ENCODE results near the gene POLR2I. TPM values are rescaled to one million over a fixed set of nuclear protein-coding genes. Genes with fewer than 3 reads are reported as not detected.
A peak's percentile ranks its signal among the peaks of the same experiment; 100 is the strongest.

Gene POLR2I
- total RNA-seq, 2 donors from 2014 or later, result 76.9 to 121 TPM

- Histone ChIP-seq H3K4me3 (no peak overlapping the region), H3K36me3 (no peaks in the 10 kb centered on the region), H3K27me3 (no peaks in the 10 kb centered on the region), H3K9me3 (no peaks in the 10 kb centered on the region), H3K27ac (no peak overlapping the region), H3K4me1 (peaks cover 0 to 27% of the 10 kb centered on the region in 2 donors)
- TF ChIP-seq, protein P1, sequence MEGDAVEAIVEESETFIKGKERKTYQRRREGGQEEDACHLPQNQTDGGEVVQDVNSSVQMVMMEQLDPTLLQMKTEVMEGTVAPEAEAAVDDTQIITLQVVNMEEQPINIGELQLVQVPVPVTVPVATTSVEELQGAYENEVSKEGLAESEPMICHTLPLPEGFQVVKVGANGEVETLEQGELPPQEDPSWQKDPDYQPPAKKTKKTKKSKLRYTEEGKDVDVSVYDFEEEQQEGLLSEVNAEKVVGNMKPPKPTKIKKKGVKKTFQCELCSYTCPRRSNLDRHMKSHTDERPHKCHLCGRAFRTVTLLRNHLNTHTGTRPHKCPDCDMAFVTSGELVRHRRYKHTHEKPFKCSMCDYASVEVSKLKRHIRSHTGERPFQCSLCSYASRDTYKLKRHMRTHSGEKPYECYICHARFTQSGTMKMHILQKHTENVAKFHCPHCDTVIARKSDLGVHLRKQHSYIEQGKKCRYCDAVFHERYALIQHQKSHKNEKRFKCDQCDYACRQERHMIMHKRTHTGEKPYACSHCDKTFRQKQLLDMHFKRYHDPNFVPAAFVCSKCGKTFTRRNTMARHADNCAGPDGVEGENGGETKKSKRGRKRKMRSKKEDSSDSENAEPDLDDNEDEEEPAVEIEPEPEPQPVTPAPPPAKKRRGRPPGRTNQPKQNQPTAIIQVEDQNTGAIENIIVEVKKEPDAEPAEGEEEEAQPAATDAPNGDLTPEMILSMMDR (IDR thresholded peaks at IDR 0.05), result no peak
- DNase-seq (ENCODE audit: low spot score), result no peak
Observed at GRCh38 chr19:36103040-36103626, 11.5 kb downstream of the POLR2I start.

GRCh38 chr19:36101550-36102327, 12.9 kb downstream of the POLR2I start:
- Histone ChIP-seq H3K36me3 (no peaks in the 10 kb centered on the region), H3K4me3 (peak overlapping the region in 1 of 2 donors; percentile 40), H3K9me3 (no peaks in the 10 kb centered on the region), H3K27me3 (no peaks in the 10 kb centered on the region), H3K27ac (peak overlapping the region; percentile 72 to 81), H3K4me1 (peaks cover 0 to 27% of the 10 kb centered on the region in 2 donors)
- no peak for DNase-seq (ENCODE audit: low spot score)
- TF ChIP-seq, protein P1 (IDR thresholded peaks at IDR 0.05), result no peak

- Histone ChIP-seq H3K4me3 (peak overlapping the region in 1 of 2 donors; percentile 40), H3K36me3 (no peaks in the 10 kb centered on the region), H3K27me3 (no peaks in the 10 kb centered on the region), H3K27ac (peak overlapping the region; percentile 72 to 81), H3K4me1 (peaks cover 0 to 27% of the 10 kb centered on the region in 2 donors), H3K9me3 (no peaks in the 10 kb centered on the region)
- DNase-seq (ENCODE audit: low spot score), result no peak
- TF ChIP-seq, protein P1 (IDR thresholded peaks at IDR 0.05), result no peak
Observed at GRCh38 chr19:36100476-36100875, 14.2 kb downstream of the POLR2I start.

DNA sequence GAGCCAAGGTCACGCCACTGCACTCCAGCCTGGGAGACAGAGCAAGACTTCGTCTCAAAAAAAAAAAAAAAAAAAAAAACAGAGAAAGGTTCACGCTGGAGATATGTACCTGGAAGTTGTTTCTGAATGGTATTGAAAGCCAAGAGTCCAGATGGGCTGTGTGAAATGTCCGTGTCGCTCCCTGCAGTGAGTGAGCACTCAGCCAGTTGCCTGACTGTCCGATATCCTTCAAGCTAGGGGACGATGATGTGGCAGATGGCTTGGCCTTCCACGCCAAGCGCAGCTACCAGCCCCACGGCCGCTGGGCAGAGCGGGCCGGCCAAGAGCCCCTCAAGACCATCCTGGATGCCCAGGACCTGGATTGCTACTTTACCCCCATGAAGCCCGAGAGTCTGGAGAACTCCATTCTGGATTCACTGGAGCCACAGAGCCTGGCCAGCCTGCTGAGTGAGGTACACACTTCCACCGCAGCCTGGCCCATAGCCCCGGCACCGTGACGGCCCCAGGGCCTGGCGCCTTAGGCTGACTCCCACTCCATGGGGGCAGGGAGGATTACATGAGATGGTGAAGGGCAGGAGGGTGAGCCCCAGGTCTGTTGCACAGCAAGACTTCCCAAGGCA, 15.4 kb downstream of the POLR2I start:
- no peaks in the 10 kb centered on the region for H3K36me3 ChIP-seq
- no peaks in the 10 kb centered on the region for H3K9me3 ChIP-seq
- H3K4me3 ChIP-seq, result no peak overlapping the region
- H3K4me1 ChIP-seq, result peaks cover 0 to 27% of the 10 kb centered on the region in 2 donors
- DNase-seq (ENCODE audit: low spot score), result no peak
- H3K27ac ChIP-seq, result peak overlapping the region; percentile 72 to 81
- TF ChIP-seq, protein P1 (IDR thresholded peaks at IDR 0.05), result no peak
- H3K27me3 ChIP-seq, result no peaks in the 10 kb centered on the region

DNA sequence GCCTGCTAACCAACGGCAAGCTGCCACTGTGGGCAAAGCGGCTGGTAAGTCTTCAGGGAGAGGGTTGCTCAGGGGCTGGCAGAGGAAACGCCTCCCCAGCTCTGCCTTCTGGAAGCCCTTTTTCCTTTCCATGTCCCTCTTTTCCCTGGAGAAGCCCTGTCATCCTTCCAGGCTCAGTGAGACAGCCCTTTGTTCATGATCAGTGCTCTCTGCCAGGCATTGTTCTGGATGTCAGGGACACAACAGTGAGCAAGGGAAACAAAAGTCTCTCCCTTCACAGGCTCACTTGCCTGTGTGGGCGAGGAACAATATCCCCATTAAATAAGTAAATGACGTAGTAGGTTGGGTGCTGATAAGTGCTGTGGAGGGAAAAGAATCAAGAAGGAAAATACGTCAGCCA, 17.6 kb downstream of the POLR2I start:
- Histone ChIP-seq H3K4me3 (no peak overlapping the region), H3K27me3 (no peaks in the 10 kb centered on the region), H3K4me1 (peaks cover 0 to 35% of the 10 kb centered on the region in 2 donors), H3K27ac (no peak overlapping the region), H3K9me3 (no peaks in the 10 kb centered on the region), H3K36me3 (no peaks in the 10 kb centered on the region)
- no peak for DNase-seq (ENCODE audit: low spot score)
- TF ChIP-seq, protein P1 (IDR thresholded peaks at IDR 0.05), result no peak

Measured in right atrium auricular region (tissue), 2 donors.